ENCODE data around the gene TMED10. TPM values are rescaled to one million over a fixed set of nuclear protein-coding genes. Genes with fewer than 3 reads are reported as not detected.

TMED10 gene
- polyA plus RNA-seq, 2 of the 4 experiments (the other 2 are of a cell fraction), result 290 to 354 TPM

GRCh38 chr14:75188520-75189268 lies 12.3 kb upstream of the TMED10 start:
- WGBS (ENCODE audit: missing lambda C conversion rate), result 63% methylated on average over 7 of the region's 7 CpGs
- FAIRE-seq, result no peak
- ChIA-PET CTCF (no interaction called here), POLR2A (interaction anchor here (1.0 kb wide), 1 partner anchor 88 kb away, joined by 3 read pairs; no protein-coding TSS in a partner anchor)
- no peak for ATAC-seq
- DNase-seq (ENCODE audit: low read depth in 1 of 2, low spot score in 1 of 2), result no peak
- H3K4me1 ChIP-seq, result peaks cover under 1% of the 10 kb centered on the region; the same call in 1 of the 3 replicates
- no peaks in the 10 kb centered on the region for H3K9me3 ChIP-seq
- H3K27ac ChIP-seq, result no peak overlapping the region
- no peak overlapping the region for H3K4me3 ChIP-seq
- no peak for TF ChIP-seq PBX3 (IDR thresholded peaks at IDR 0.05)
- TF ChIP-seq TP53 (CRISPR knock-in tag; IDR thresholded peaks at IDR 0.05), result no peak
- TF ChIP-seq CBX8 (IDR thresholded peaks at IDR 0.05), result no peak
- TF ChIP-seq NFE2L2 (conservative IDR thresholded peaks at IDR 0.05; ENCODE audit: low read length), result no peak
- TF ChIP-seq NPAS2 (CRISPR knock-in tag; IDR thresholded peaks at IDR 0.05; ENCODE audit: borderline replicate concordance), result no peak
- TF ChIP-seq MAZ (IDR thresholded peaks at IDR 0.05; ENCODE audit: borderline replicate concordance, low read depth, low read length), result no peak
- H3K4me2 ChIP-seq, result no peak overlapping the region

GRCh38 chr14:75188086-75188485 lies 11.7 kb upstream of the TMED10 start:
- no peak for DNase-seq (ENCODE audit: low read depth in 1 of 2, low spot score in 1 of 2)
- Histone ChIP-seq H3K27ac (no peak overlapping the region), H3K4me3 (no peak overlapping the region), H3K4me1 (peaks cover 6% of the 10 kb centered on the region), H3K9me3 (no peaks in the 10 kb centered on the region), H3K4me2 (no peak overlapping the region)
- ChIA-PET POLR2A (interaction anchor here (1.0 kb wide), 1 partner anchor 89 kb away, joined by 3 read pairs; no protein-coding TSS in a partner anchor), CTCF (no interaction called here)
- TF ChIP-seq RARB (CRISPR knock-in tag; IDR thresholded peaks at IDR 0.05), result no peak
- no peak for TF ChIP-seq RAD21 (conservative IDR thresholded peaks at IDR 0.05 in 1 of 2, IDR thresholded peaks at IDR 0.05 in 1 of 2)
- TF ChIP-seq HDAC2 (IDR thresholded peaks at IDR 0.05), result no peak
- no peak for TF ChIP-seq TFCP2L1 (CRISPR knock-in tag; IDR thresholded peaks at IDR 0.05)
- TF ChIP-seq MAX (IDR thresholded peaks at IDR 0.05), result no peak
- no peak for TF ChIP-seq EHMT2 (IDR thresholded peaks at IDR 0.05; ENCODE audit: low read depth)
- TF ChIP-seq ATOH8 (CRISPR knock-in tag; IDR thresholded peaks at IDR 0.05; ENCODE audit: low read depth), result no peak
- TF ChIP-seq NPAS2 (CRISPR knock-in tag; IDR thresholded peaks at IDR 0.05; ENCODE audit: borderline replicate concordance), result no peak
- no peak for TF ChIP-seq MAZ (IDR thresholded peaks at IDR 0.05; ENCODE audit: borderline replicate concordance, low read depth, low read length)
- no peak for FAIRE-seq
- 76% methylated on average over 4 of the region's 4 CpGs for WGBS (ENCODE audit: missing lambda C conversion rate)
- no peak for ATAC-seq

GRCh38 chr14:75186953-75187352 lies 10.5 kb upstream of the TMED10 start:
- Histone ChIP-seq H3K4me1 (peaks cover 14% of the 10 kb centered on the region), H3K4me3 (no peak overlapping the region), H3K9me3 (no peaks in the 10 kb centered on the region), H3K4me2 (no peak overlapping the region), H3K27ac (no peak overlapping the region)
- FAIRE-seq, result no peak
- no peak for ATAC-seq
- ChIA-PET POLR2A (interaction anchor here (0.5 kb wide), 1 partner anchor 579 kb away, joined by 5 read pairs; no protein-coding TSS in a partner anchor), CTCF (interaction anchor here (1.0 to 1.7 kb wide), 3 partner anchors 9 to 109 kb away, joined by 3 to 4 read pairs (median 3); no protein-coding TSS in a partner anchor)
- DNase-seq (ENCODE audit: low read depth in 1 of 2, low spot score in 1 of 2), result no peak
- 37% methylated on average over 2 of the region's 2 CpGs for WGBS (ENCODE audit: missing lambda C conversion rate)
- TF ChIP-seq, protein P1, sequence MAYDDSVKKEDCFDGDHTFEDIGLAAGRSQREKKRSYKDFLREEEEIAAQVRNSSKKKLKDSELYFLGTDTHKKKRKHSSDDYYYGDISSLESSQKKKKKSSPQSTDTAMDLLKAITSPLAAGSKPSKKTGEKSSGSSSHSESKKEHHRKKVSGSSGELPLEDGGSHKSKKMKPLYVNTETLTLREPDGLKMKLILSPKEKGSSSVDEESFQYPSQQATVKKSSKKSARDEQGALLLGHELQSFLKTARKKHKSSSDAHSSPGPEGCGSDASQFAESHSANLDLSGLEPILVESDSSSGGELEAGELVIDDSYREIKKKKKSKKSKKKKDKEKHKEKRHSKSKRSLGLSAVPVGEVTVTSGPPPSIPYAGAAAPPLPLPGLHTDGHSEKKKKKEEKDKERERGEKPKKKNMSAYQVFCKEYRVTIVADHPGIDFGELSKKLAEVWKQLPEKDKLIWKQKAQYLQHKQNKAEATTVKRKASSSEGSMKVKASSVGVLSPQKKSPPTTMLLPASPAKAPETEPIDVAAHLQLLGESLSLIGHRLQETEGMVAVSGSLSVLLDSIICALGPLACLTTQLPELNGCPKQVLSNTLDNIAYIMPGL (CRISPR knock-in tag; IDR thresholded peaks at IDR 0.05; ENCODE audit: borderline replicate concordance), result no peak
- TF ChIP-seq NFE2L2 (conservative IDR thresholded peaks at IDR 0.05; ENCODE audit: low read length) (no peak), CEBPB (IDR thresholded peaks at IDR 0.05) (no peak), HDAC2 (IDR thresholded peaks at IDR 0.05) (no peak), FOSL2 (IDR thresholded peaks at IDR 0.05) (no peak), FOSL2 (CRISPR knock-in tag; IDR thresholded peaks at IDR 0.05) (no peak), KDM5A (IDR thresholded peaks at IDR 0.05) (no peak), PHF8 (IDR thresholded peaks at IDR 0.05; ENCODE audit: borderline replicate concordance, low read depth) (no peak), CHD4 (IDR thresholded peaks at IDR 0.05; ENCODE audit: borderline replicate concordance) (no peak), USF2 (IDR thresholded peaks at IDR 0.05) (no peak), TFCP2L1 (CRISPR knock-in tag; IDR thresholded peaks at IDR 0.05) (no peak), HOXB5 (CRISPR knock-in tag; IDR thresholded peaks at IDR 0.05) (no peak), BHLHE40 (IDR thresholded peaks at IDR 0.05; ENCODE audit: low read depth, low read length) (no peak), ESRRA (IDR thresholded peaks at IDR 0.05; ENCODE audit: borderline replicate concordance, low read length) (no peak), JUN (IDR thresholded peaks at IDR 0.05) (no peak), FOXS1 (CRISPR knock-in tag; IDR thresholded peaks at IDR 0.05) (no peak), FOSB (CRISPR knock-in tag; IDR thresholded peaks at IDR 0.05) (no peak)
- TF ChIP-seq, protein P2, sequence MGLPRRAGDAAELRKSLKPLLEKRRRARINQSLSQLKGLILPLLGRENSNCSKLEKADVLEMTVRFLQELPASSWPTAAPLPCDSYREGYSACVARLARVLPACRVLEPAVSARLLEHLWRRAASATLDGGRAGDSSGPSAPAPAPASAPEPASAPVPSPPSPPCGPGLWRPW (IDR thresholded peaks at IDR 0.05), result no peak

All from A549 (cell line).